ENCODE measurements around the gene RAPGEF1.
"Not testable (repeated sequence)": the region's sequence is repeated elsewhere in the genome, so short reads cannot be mapped to it uniquely, and the experiment has no call there.

RAPGEF1 gene

DNA sequence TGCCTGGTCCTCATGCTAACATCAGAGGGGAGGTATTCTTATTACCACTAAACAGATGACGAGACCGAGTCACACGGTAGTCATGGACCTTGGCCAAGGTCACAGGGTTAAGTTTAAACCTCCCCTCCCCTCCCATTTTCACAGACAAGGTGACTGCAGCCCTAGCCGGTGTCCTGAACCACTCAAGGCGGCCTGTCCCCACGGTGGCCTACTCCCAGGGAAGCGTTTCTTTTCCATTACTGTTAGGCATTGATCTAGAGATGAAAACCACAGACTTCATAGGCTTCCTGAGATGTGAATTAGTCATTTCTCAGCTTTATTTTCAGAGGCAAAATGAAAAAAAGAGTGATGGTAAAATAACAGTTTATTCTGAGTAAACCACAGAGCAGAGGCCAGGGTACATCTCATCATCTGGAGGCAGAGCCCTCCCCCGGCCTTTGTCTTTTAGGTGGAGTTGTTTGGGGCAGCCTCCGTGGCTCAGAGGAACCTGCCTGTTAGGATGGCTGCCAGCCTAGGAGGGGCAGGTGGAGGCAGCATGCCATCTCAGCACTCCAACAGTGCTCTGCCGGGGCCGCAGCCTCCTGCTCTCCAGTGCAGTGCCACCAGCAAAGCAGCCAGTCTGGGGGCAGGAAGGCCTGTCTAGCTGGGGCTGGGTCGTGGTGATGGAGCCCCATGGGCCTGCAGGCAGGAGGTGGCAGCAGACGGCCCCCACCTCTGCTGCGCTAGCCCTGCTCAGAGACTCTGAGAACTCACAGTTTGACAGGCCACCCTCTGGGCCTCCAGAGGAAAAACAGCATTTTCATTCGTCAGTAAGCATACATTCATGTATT, 71.2 kb downstream of the RAPGEF1 start:
- DNase-seq: peak; percentile 79

DNA sequence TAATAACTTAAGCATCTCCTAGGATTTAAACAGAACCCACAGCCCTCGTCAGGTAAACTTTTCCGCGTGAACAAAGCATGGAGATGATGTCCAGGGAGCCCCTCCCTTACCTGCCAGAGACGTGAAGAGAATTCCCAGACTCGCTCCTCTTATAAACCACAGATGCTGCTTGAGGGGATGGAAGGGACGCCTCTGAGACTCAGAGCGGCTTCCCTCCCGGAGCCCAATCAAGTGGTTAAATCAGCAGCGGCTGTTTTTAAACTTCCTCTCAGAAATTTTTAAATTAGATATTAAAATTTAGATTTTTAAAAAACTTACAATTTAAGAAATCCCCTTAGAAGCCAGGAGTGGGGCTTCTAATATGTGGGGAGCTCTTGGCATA, 71.8 kb downstream of the RAPGEF1 start:
- DNase-seq: no peak

DNA sequence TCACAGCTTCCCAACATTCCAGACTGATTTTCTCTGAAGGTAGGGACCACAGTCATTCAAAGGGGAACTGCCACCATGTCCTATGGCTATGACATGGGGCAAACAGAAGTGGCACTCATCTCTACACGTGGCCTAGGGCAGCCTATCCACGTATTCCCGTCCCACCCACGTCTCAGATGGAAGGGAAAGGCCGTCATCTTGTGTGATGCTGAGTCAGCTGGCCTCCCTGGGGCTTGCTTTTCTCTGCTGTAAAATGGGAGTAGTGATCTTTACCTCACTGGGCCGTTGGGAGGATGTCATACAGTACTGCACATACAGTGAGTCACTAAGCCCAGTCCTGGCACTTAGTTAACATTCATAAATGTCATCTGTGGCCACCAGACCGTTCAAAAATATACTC, 72.3 kb downstream of the RAPGEF1 start:
- peak; percentile 62 for DNase-seq

DNA sequence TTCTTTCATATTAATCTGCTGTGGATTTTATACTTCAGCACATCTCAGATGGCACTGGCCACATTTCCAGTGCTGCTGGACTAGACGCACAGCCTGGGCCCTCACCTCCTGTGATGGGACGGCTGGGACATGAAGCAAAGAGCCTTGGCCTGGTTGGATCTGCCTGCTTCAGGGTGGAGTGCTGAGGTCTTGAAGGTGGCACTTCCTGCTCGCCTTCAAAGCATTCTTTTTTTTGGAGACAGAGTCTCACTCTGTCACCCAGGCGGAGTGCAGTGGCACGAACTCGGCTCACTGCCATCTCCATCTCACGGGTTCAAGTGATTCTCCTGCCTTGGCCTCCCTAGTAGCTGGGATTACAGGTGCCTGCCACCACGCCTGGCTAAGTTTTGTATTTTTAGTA, 73.1 kb downstream of the RAPGEF1 start:
- DNase-seq: peak; percentile 67

DNA sequence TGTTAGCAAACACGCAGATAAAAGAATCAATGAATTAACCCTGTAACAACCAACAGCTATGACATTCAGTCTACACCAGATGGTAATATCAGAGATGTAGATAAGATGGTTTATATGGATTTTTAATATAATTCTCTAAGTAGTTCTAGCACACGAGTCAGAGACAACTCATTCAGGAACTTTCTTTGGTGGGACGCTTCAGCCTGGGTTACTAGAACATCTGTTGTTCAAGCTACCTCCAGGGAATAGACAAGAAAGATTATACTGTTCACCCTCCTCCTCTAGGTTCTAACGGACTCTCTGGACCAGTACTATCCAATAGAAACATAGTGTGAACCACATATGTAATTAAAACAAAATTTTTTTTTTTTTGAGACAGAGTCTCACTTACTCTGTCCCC, 73.8 kb downstream of the RAPGEF1 start:
- DNase-seq: no peak

DNA sequence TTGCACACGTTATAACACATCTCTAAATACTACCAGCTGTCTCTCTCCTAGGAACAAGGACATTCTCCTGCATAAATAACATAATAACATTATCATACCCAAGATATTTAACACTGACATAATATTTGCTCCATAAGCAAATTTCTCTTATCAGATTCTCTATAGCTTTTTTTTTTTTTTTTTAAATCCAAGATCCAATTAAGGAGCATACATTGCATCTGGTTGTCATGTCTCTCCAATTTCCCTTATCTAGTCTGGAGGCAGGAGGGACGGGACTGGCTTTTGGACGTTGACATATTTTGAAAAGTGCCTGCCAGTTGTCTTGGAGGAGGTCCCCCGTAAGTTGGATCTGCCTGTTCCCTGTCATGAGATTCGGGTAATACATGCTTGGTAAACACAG, 76.6 kb downstream of the RAPGEF1 start:
- DNase-seq: no peak

DNA sequence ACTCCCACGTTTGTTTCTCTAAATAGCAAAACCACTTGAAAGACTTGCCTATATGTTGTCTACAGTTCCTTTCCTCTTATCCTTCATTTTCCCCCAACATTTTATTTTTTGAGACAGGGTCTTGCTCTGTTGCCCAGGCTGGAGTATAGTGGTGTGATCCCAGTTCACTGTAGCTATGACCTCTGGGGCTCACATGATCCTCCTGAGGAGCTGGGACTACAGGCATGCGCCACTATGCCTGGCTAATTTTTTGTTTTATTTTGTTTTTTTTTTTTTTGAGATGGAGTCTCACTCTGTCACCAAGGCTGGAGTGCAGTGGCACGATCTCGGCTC, 77.6 kb downstream of the RAPGEF1 start:
- not testable (repeated sequence) for DNase-seq

DNA sequence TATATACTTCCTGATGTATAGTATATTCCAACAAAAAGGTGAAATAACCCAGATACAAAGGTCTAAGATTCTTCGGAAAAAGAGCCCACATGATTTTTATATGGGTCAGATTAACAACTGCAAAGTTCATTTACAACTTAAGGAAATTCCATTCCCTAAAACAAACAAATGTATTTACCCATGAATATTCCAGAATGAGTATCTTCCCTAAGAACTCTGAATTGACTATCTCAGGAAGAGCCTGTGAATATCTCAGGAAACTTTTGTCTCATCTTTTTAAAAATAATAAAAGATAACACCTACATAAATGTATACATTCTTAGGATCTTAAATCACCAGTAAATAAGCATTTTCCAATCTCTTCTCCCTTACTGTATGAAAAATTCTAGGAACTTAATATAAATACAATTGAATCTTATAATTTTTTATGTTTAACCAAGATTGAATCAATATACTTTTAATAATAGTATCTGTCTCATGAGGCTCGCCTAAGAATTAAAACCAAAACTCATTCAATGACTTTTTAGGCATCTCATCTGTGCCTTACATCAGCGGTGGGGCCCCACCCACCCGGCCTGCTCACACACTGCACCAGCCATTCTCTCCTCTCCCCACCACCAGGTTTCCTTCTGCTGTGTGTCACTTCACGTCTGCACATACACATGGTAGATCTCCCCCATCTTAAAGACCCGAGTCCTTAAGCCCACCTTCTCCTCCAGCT, 78.1 kb downstream of the RAPGEF1 start:
- DNase-seq: peak; percentile 70

DNA sequence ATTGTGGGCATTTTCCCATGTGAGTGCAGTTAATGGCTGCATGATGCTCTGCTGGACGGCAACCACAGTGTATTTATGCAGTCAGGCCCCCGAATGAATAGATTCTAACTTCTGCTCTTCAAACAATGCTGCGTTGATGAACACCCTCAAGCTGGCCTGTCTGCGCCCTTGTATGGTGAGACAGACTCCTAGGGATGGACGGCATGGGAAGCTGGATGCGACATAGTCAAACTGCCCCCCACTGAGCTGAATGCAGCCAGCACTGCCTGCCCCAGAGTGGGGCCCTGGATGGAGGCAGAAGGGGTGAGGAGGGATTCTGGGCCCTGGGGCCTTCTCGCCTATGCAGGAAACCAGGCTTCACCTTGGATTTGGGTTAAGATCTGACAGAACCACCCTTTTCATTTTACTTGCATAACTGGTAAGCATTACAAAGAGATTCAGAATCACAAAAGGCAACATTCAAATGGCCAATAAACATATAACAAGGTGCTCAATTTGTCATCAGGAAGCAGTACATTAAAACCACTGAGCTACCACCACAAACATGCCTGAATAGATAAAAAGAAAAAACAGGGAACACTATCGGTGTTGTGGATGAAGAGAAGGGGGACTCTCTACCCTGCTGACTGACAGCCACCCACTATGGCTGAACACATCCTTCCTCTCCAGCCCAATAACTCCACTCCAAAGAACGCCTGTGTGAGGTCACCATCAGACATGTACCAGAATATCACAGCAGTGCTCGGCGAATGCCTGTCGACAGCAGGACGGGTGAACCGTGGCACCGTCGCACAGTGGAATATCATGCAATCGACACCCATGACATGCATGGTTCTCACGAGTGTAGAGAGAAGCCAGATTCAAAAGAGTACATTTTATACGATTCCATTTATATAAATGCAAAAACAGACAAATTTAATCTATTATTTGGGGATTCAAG, 79.1 kb downstream of the RAPGEF1 start:
- no peak for DNase-seq

DNA sequence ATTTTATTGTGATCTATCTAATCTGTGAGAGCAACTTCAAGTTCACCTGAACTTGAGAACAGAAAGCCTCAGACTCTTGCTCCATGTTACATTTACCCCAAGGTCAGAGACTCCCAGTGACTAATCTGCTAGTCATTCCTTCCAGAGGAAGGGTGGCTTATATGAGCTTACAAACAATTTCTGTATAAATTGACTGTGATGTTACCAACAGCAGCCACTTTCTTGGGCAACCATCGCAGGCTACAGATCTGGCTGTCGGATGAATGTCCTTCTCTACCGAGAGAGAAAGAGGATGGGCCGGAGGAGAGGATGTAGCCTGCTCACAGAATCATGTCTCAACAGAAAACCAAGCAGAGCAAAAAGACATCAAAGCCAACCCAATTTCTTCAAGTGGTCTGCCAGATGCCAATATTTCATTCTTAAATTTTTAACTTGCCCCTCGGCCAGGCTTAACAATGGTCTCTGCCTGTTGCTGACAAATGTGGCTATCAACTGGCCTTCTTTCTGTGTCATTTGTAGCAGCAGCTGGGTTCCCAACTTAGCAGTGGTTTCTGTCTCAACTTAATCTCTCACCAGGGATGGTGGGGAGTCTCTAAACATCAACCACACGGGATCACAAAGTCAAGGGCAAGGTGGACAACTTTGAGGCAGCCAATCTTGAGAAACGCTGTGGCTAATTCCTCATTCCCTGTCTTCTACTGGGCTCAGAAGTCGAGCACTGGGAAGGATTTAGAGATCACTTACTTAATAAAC, 81.3 kb downstream of the RAPGEF1 start:
- DNase-seq: no peak

DNA sequence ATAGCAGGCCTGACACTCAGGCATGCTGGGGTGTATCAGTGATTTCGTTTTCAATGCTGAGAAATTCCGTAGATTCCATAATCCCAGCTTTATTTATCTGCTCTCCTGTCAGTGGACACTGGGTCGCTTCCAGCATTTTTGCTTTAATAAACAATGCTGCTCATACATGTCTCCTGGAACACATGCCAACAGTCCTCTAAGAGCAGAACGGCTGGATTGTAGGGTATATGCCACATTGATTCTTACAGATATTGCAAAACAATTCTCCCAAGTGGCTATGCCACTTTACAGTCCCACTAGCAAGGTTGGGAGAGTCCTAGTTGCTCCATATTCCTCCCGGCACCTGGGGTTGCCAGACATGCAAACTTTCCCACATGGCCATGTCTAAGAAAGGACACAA, 81.9 kb downstream of the RAPGEF1 start:
- DNase-seq: no peak

DNA sequence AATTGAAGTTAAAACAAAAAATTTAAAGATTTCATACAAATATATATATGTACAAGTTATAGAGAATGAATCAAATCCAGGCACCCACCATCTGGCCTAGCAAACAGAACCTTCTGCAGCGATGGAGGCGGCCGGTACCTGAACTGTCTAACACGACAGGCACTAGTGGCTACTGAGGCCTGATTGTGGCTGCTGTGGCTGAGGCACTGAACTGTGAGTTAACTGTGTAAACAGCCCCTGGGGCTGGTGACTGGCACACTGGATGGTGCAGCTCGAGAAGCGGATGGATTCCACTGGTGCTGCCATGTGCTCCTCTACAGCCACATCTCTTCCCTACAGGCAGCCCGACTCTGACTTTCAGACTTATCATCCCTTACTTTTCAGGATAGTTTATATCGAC, 82.4 kb downstream of the RAPGEF1 start:
- DNase-seq: no peak

DNA sequence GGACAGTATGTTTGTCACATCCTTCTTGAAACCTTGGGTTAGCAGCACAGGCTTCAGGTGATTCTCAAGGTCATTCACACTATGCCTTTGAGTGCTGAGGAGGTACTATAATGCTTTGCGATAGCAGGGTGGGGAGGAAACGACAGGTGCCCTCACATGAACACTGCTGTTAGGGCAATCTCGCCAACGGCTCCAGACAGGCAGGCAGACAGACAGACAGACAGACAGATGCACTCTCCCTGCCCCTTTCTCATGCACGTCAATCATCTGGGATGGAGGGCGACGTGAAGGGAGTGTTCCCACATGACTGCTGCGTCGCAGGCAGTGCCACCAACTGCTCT, 82.9 kb downstream of the RAPGEF1 start:
- DNase-seq: peak; percentile 65

DNA sequence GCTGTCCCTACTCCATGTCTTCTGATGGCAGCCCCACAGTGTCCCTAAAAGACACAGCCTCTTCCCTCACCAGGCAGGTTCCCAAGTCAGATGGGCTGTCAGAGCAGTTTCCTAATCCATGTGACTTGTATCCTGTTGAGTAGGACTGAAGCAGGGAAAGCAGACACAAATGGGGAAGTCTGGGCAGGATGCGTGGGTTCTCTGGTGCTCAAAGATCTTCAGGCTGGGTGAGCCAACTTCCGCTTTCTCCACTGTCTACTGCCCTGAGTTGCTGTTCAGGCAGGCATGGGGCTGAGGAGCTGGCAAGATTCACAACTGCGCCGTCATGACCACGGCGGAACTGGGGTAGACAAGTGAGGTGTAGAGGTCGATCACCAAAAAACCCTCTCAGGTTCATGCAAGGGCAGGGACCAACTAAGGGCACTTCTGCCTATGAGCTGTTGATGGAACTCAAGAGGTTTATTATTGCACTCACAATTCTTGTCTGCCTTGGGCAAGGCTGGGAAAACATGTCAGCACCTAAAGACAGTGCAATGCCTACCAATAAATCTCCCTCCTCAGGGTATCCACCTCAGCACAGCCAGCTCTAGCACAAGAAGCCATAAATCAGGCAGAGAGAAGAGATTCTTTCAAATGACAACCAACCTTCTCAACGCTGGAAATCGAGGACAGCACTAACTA, 83.4 kb downstream of the RAPGEF1 start:
- DNase-seq: peak; percentile 83

DNA sequence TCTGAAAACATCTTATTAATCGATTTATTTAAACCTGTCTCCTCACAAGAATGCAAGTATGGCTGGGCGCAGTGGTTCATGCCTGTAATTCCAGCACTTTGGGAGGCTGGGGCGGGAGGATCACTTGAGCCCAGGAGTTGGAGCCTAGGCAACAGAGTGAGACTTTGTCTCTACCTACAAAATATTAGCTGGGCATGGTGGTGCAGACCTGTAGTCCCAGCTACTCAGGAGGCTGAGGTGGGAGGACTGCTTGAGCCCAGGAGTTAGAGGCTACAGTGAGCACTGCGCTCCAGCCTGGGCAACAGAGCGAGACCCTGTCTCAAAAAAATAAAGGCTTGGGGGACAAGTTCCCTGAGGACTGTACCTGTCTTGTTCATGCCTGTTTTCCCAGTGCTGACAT, 85.5 kb downstream of the RAPGEF1 start:
- not testable (repeated sequence) for DNase-seq

DNA sequence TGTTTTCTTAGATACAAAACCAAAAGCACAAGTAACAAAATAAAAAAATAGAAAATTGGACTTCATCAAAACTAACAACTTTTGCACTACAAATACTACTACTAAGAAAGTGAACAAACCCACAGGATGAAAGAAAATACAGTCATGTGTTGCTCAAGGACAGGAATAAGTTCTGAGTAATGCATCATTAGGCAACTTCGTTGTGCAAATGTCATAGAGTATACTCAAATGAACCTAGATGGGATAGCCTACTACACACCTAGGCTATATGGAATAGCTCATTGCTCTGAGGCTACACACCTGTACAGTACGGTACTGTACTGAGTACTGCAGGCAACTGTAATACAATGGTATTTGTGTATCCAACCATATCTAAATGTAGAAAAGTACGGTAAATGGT, 88.3 kb downstream of the RAPGEF1 start:
- no peak for DNase-seq

DNA sequence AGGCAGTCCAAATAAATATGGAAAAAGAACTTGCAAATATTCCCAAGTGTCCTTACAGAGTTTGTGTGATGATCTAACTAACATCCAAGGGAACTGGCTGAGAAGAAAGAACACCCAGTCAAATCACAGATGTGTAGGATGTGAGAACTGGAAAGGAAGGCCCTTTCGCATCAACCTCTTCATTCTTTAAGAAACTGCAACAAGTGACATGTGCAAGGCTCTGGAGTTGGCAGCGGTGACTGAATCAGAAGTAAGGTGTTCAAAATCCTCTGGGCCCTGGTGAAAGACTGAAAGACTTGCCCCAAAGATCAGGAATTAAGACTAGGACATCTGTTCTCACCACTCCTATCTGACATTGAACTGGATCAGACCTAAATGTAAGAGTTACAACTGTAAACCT, 88.7 kb downstream of the RAPGEF1 start:
- no peak for DNase-seq

DNA sequence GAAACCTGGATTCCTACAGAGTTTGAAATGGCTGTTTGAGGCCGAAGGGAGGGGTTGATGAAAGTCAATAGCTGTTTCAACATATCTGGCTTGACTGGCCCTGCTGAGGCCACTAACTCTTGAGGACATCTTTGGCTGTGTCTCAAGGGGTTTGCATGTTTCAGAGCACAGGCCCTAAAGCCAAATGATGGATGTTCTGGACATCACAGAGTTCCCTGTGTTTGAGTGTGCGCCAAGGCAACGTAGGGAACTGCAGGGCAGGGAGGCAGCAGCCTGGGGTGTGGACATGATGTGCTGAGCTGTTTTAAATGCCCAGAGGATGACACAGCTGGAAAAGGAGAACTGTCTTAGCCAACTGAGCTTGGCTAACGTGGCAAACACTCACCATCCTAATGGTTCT, 89.6 kb downstream of the RAPGEF1 start:
- DNase-seq: no peak

DNA sequence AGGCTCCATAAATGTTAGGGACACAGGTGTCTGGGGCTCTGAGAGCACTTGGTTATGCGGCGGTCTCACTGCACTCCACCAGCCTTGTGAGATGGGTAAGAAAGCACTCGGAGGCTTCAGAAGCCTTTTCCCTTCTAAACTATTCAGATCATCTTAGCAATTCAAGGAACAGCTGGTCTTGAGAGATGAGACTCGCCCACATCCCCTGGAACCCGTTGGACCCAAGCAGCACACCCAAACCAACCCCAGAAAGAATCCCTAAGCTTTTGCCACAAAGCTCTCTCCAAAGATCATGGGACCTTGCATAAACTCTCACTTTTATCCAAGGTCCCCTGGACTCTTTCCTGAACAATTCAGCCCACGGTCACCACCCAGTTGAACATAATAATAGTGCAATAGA, 90.2 kb downstream of the RAPGEF1 start:
- no peak for DNase-seq

DNA sequence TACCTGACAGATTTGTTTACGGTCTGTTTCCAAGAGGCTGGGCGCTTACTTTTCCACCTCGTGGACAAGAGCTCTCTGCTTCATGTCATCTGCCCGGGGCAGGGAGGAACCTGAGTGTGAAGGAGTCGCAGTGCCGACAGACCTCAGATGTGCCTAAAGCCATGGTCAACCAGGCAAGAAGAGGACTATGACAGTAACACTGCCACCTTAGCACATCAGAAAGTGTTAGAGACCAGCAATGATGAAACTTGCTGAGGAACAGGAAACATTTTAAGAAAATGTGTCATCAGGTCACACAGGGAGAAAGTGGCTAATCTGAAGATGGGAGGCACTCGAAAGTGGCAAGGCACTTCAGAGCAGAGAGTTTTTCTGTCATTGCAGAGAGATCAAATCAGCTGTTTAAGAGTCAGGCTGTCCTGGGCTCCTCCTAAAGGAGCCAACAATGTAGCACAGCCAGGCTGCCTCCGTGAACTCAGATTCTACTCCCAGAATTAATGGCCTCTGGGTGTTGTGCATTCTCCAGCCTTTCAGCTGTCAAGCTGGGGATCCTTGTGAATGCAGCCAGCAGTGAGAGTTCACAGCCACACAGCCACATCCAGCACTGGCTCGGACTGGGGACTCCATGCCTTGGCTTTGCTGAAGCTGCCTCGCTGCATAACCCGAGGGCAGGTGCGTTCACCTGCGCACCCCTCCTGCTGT, 94.6 kb downstream of the RAPGEF1 start:
- DNase-seq: no peak

DNA sequence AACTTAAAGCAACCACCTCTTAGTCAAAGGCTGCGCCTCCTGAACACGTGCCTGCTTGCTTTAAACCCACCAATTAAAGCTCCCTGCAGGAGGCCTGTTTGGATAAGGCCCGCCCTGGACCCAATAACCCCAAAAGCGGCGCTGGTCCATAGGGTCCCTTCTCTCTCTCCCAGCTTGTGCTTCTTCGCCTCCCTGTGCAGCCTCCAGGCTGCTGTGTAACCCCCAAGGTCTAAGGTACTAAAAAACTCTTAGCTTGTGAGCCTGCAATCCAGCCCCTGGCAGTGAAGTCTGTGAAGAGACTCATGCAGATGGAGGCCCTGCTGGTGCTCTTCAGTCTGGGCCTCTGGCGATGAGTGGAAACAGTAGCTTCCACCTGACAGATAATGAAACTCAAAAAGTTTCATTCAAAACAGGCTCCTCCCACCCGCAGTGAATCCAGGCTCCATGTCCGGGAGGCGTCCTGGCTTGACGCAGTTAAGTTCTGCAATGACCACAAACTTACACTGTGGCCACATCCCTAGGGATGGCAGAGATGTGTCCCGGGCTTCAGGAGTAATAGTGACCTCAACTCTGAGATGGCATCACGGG, 97.3 kb downstream of the RAPGEF1 start:
- no peak for DNase-seq

Data from central memory CD4-positive, alpha-beta T cell (primary cell).